ENCODE results near the gene C2CD4A. TPM values are rescaled to one million over a fixed set of nuclear protein-coding genes. Genes with fewer than 3 reads are reported as not detected.

Gene C2CD4A
- total RNA-seq, 3 donors from 2014 or later (not counting 1 experiment from before 2014, with no cell fraction given): not detected

DNA sequence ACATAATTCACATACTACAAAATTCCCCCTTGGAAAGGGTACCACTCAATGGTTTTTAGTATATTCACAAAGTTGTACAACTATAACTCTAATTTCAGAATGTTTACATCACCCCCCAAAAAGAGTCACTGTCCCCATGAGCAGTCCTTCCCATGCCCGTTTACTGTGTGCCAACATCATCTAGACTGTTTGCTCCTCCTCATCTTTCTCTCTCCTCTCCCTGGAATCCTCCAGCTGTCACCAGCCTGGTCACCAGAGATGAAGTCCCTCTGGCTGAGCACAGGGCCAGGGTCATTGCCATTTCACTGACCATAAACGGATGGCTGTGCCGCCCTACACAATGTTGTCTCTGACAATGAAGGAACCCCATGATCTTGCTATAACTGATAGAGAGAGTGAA, 53.1 kb downstream of the C2CD4A start:
- H3K27me3 Mint-ChIP-seq (ENCODE audit: low read depth in 2 of 2): no peaks in the 10 kb centered on the region
- H3K9me3 Mint-ChIP-seq: no peaks in the 10 kb centered on the region
- no peaks in the 10 kb centered on the region for H3K36me3 Mint-ChIP-seq
- no peak overlapping the region for H3K27ac ChIP-seq (ENCODE audit: low read length)
- H3K4me1 ChIP-seq (ENCODE audit: control insufficient read depth, insufficient read depth, low read length): peaks cover 3% of the 10 kb centered on the region
- WGBS (ENCODE audit: insufficient coverage): 98% methylated on average over 3 of the region's 3 CpGs
- H3K36me3 ChIP-seq (ENCODE audit: control insufficient read depth, insufficient read depth, low read length): no peaks in the 10 kb centered on the region
- H3K4me1 Mint-ChIP-seq: peaks cover 12 to 16% of the 10 kb centered on the region in 2 donors
- no peaks in the 10 kb centered on the region for H3K9me3 ChIP-seq (ENCODE audit: control insufficient read depth, insufficient read depth, low read length)
- TF ChIP-seq, protein P1, sequence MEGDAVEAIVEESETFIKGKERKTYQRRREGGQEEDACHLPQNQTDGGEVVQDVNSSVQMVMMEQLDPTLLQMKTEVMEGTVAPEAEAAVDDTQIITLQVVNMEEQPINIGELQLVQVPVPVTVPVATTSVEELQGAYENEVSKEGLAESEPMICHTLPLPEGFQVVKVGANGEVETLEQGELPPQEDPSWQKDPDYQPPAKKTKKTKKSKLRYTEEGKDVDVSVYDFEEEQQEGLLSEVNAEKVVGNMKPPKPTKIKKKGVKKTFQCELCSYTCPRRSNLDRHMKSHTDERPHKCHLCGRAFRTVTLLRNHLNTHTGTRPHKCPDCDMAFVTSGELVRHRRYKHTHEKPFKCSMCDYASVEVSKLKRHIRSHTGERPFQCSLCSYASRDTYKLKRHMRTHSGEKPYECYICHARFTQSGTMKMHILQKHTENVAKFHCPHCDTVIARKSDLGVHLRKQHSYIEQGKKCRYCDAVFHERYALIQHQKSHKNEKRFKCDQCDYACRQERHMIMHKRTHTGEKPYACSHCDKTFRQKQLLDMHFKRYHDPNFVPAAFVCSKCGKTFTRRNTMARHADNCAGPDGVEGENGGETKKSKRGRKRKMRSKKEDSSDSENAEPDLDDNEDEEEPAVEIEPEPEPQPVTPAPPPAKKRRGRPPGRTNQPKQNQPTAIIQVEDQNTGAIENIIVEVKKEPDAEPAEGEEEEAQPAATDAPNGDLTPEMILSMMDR (IDR thresholded peaks at IDR 0.05): no peak
- H3K4me3 Mint-ChIP-seq: no peak overlapping the region
- ATAC-seq (no peak), DNase-seq (no peak)
- H3K27ac Mint-ChIP-seq: peak overlapping the region in 1 of 2 donors; percentile 39
- H3K27me3 ChIP-seq (ENCODE audit: control insufficient read depth, insufficient read depth, low read length): no peaks in the 10 kb centered on the region
- no peak overlapping the region for H3K4me3 ChIP-seq (ENCODE audit: low read length)
- intact Hi-C loops (cut with micrococcal nuclease): no loop called here

Other genes starting within 250 kb of the C2CD4A start
- 100 to 1,000 TPM; 155 to 204 (median 164) TPM for gene VPS13C, start 6.5 kb upstream of the C2CD4A start, total RNA-seq
- gene C2CD4B, start 98.3 kb downstream of the C2CD4A start, total RNA-seq: under 1 TPM in 1 of 3 donors, not detected in 2; 0.75 TPM